ENCODE measurements around the gene PDE4B. TPM values are rescaled to one million over a fixed set of nuclear protein-coding genes. Genes with fewer than 3 reads are reported as not detected.

Gene PDE4B
- total and polyA plus RNA-seq, 2 of the 13 experiments (the other 11 are each of a cell fraction or from before 2014, with no cell fraction given) = not detected

DNA sequence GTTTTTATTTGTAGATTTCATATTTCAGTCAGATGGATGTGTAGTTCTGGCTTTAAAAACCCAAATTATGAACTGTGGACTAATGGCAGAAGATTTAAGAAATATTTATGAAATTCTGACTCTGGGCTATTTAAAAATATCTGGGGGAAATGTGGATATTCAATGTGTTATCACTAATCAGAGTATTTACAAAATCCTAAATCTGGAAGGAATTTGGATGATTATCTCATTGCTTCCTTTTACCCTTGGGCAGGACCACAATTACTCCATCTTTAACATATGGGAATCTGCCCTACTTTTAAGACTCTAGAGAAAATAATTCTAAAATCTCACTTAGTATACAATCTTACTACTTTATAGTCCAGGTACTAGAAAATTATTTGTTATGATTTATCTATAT, 203.2 kb downstream of the PDE4B start:
- Histone ChIP-seq H3K36me3 (replicated peaks in 1 of 2; ENCODE audit: control insufficient read depth in 1 of 2, insufficient read depth in 2 of 2, low read length in 2 of 2) (no peaks in the 10 kb centered on the region), H4K20me1 (ENCODE audit: insufficient read depth, low read length) (no peaks in the 10 kb centered on the region), H3K9me3 (ENCODE audit: low read length) (no peaks in the 10 kb centered on the region), H3K4me2 (ENCODE audit: low read depth, low read length) (no peak overlapping the region), H3K27ac (ENCODE audit: extremely low read length, insufficient read depth, low read length) (no peak overlapping the region), H2AFZ (ENCODE audit: low read length) (no peak overlapping the region), H3K27me3 (ENCODE audit: control insufficient read depth in 1 of 2, insufficient read depth in 2 of 2, low read length in 2 of 2) (no peaks in the 10 kb centered on the region), H3K4me3 (replicated peaks in 1 of 3; ENCODE audit: insufficient read depth in 1 of 3, low read depth in 2 of 3, low read length in 3 of 3) (no peak overlapping the region), H3K9ac (ENCODE audit: insufficient read depth, low read depth, low read length) (no peak overlapping the region), H3K4me1 (ENCODE audit: insufficient read depth, low read length) (no peaks in the 10 kb centered on the region), H3K79me2 (ENCODE audit: insufficient read depth, low read length) (no peaks in the 10 kb centered on the region)
- POLR2A ChIA-PET = no interaction called here
- intact Hi-C loops (cut with micrococcal nuclease; ENCODE audit: unreplicated experiment) = no loop called here
- CTCF ChIA-PET (ENCODE audit: low intra/inter-chr PET ratio, low total read pairs) = no interaction called here
- TF ChIP-seq, protein P1, sequence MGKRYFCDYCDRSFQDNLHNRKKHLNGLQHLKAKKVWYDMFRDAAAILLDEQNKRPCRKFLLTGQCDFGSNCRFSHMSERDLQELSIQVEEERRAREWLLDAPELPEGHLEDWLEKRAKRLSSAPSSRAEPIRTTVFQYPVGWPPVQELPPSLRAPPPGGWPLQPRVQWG (CRISPR knock-in tag; IDR thresholded peaks at IDR 0.05; ENCODE audit: borderline replicate concordance, low read depth) = no peak
- TF ChIP-seq SMYD3 (CRISPR knock-in tag; IDR thresholded peaks at IDR 0.05) (no peak), ZNF44 (CRISPR knock-in tag; IDR thresholded peaks at IDR 0.05) (no peak), ZNF333 (CRISPR knock-in tag; IDR thresholded peaks at IDR 0.05; ENCODE audit: borderline replicate concordance) (no peak), MED1 (CRISPR knock-in tag; IDR thresholded peaks at IDR 0.05) (no peak), NFE2L2 (IDR thresholded peaks at IDR 0.05; ENCODE audit: low read length) (no peak), SIX1 (CRISPR knock-in tag; IDR thresholded peaks at IDR 0.05; ENCODE audit: borderline replicate concordance) (no peak), KDM3A (CRISPR knock-in tag; IDR thresholded peaks at IDR 0.05; ENCODE audit: low read depth) (no peak), CENPX (CRISPR knock-in tag; IDR thresholded peaks at IDR 0.05) (no peak), FOXA1 (IDR thresholded peaks at IDR 0.05) (no peak), FOXA1 (CRISPR knock-in tag; IDR thresholded peaks at IDR 0.05) (no peak), ZNF274 (CRISPR knock-in tag; IDR thresholded peaks at IDR 0.05) (no peak)
- TF ChIP-seq, protein P2, sequence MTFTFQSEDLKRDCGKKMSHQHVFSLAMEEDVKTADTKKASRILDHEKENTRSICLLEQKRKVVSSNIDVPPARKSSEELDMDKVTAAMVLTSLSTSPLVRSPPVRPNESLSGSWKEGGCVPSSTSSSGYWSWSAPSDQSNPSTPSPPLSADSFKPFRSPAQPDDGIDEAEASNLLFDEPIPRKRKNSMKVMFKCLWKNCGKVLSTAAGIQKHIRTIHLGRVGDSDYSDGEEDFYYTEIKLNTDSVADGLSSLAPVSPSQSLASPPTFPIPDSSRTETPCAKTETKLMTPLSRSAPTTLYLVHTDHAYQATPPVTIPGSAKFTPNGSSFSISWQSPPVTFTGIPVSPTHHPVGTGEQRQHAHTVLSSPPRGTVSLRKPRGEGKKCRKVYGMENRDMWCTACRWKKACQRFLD (CRISPR knock-in tag; IDR thresholded peaks at IDR 0.05; ENCODE audit: borderline replicate concordance) = no peak
- TF ChIP-seq, protein P3, sequence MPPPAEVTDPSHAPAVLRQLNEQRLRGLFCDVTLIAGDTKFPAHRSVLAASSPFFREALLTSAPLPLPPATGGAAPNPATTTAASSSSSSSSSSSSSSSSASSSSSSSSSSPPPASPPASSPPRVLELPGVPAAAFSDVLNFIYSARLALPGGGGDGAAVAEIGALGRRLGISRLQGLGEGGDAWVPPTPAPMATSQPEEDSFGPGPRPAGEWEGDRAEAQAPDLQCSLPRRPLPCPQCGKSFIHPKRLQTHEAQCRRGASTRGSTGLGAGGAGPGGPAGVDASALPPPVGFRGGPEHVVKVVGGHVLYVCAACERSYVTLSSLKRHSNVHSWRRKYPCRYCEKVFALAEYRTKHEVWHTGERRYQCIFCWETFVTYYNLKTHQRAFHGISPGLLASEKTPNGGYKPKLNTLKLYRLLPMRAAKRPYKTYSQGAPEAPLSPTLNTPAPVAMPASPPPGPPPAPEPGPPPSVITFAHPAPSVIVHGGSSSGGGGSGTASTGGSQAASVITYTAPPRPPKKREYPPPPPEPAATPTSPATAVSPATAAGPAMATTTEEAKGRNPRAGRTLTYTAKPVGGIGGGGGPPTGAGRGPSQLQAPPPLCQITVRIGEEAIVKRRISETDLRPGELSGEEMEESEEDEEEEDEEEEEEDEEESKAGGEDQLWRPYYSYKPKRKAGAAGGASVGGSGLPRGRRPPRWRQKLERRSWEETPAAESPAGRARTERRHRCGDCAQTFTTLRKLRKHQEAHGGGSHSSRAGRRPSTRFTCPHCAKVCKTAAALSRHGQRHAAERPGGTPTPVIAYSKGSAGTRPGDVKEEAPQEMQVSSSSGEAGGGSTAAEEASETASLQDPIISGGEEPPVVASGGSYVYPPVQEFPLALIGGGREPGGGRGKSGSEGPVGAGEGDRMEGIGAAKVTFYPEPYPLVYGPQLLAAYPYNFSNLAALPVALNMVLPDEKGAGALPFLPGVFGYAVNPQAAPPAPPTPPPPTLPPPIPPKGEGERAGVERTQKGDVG (CRISPR knock-in tag; IDR thresholded peaks at IDR 0.05; ENCODE audit: borderline replicate concordance) = no peak
- TF ChIP-seq, protein P4, sequence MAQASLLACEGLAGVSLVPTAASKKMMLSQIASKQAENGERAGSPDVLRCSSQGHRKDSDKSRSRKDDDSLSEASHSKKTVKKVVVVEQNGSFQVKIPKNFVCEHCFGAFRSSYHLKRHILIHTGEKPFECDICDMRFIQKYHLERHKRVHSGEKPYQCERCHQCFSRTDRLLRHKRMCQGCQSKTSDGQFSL (CRISPR knock-in tag; IDR thresholded peaks at IDR 0.05) = no peak
- TF ChIP-seq, protein P5, sequence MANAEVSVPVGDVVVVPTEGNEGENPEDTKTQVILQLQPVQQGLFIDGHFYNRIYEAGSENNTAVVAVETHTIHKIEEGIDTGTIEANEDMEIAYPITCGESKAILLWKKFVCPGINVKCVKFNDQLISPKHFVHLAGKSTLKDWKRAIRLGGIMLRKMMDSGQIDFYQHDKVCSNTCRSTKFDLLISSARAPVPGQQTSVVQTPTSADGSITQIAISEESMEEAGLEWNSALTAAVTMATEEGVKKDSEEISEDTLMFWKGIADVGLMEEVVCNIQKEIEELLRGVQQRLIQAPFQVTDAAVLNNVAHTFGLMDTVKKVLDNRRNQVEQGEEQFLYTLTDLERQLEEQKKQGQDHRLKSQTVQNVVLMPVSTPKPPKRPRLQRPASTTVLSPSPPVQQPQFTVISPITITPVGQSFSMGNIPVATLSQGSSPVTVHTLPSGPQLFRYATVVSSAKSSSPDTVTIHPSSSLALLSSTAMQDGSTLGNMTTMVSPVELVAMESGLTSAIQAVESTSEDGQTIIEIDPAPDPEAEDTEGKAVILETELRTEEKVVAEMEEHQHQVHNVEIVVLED (CRISPR knock-in tag; IDR thresholded peaks at IDR 0.05; ENCODE audit: borderline replicate concordance) = no peak
- BruUV-seq (replicated peaks) = no TSS peak
- ATAC-seq (no peak), DNase-seq (ENCODE audit: low spot score) (no peak), FAIRE-seq (no peak)
- in situ Hi-C loops (cut with HindIII; ENCODE audit: extremely low pct_ligation_motif_present, low pct_unique_long_range_greater_than_20kb) = no loop called here

Measured in HepG2 (cell line).